K562 (cell line): Measurements from ENCODE around the gene NEDD4L. TPM values are rescaled to one million over a fixed set of nuclear protein-coding genes. Genes with fewer than 3 reads are reported as not detected.

ENCODE experiments used
- ATAC-seq: fragments of 200-7000 bp; cut with Tn5 transposase; 3 replicates; pipeline ENCODE4 v1.9.1; 2020; ENCODE audit warnings: moderate library complexity
- BruUV-seq: library from RNA; stranded (reverse); fragments of 400-500 nt; replicated peaks from 2 replicates; lab custom pipeline; 2021; lab: Mats Ljungman, UMichigan
- CTCF ChIA-PET: fragments of 300-600 bp; formaldehyde crosslinking; extraction: SDS; loops from one replicate; lab custom pipeline; 2021; ENCODE audit warnings: low intra/inter-chr PET ratio; lab: Yijun Ruan, JAX
- POLR2A ChIA-PET: fragments of 300-600, 350-650 bp; sonication (Branson Sonifier 250); formaldehyde crosslinking; extraction: SDS; loops from one replicate; lab custom pipeline; 2021; ENCODE audit warnings: antibody characterized with exemption, inconsistent platforms; lab: Yijun Ruan, JAX
- DNase-seq, 4 experiments: peaks; one replicate each; pipeline versions ENCODE4 v3.0.0 to v3.0.0-alpha.2; 2011 to 2018; ENCODE audit warnings: low spot score in 3 of 4, mixed read lengths in 3 of 4; ENCODE audit errors: extremely low read depth in 1 of 4
- FAIRE-seq: peaks from 2 replicates; lab custom pipeline; 2011; peaks lifted over from hg19 to GRCh38; lab: Jason Lieb, UNC
- H2AFZ ChIP-seq: 2 replicates; pipeline ENCODE4 v1.6.0; 2011; ENCODE audit warnings: low read depth, low read length, control low read depth, inconsistent platforms
- H3K27ac ChIP-seq: fragments of 200-600 bp; 3 replicates; pipeline ENCODE4 v1.8.0; 2011; ENCODE audit warnings: low read depth, mild to moderate bottlenecking, control low read depth, inconsistent platforms, low read length, moderate library complexity, mixed read lengths; ENCODE audit errors: extremely low read depth
- H3K27me3 ChIP-seq, 2 experiments: fragments of 300-600 bp in 1 of 2; 2 replicates in 1 of 2; 3 replicates in 1 of 2; pipeline versions ENCODE4 v1.6.0 to v1.8.0; 2011; ENCODE audit warnings: inconsistent platforms in 2 of 2, low read length in 2 of 2, mild to moderate bottlenecking in 1 of 2, mixed read lengths in 1 of 2, moderate library complexity in 1 of 2; ENCODE audit not compliant: control insufficient read depth in 2 of 2, insufficient read depth in 2 of 2
- H3K36me3 ChIP-seq: fragments of 300-600 bp; 3 replicates; pipeline ENCODE4 v1.8.0; 2011; ENCODE audit warnings: mild to moderate bottlenecking, low read length, inconsistent platforms; ENCODE audit not compliant: control insufficient read depth, insufficient read depth
- H3K4me1 ChIP-seq, 2 experiments: fragments of 200-600 bp in 1 of 2; replicated peaks in 1 of 2; 2 replicates in 1 of 2; 3 replicates in 1 of 2; pipeline versions ENCODE4 v1.5.1 to v1.8.0; 2011; ENCODE audit warnings: inconsistent platforms in 2 of 2, low read length in 2 of 2, mild to moderate bottlenecking in 1 of 2, mixed read lengths in 1 of 2, moderate library complexity in 1 of 2; ENCODE audit not compliant: control insufficient read depth in 2 of 2, insufficient read depth in 2 of 2
- H3K4me2 ChIP-seq: 2 replicates; pipeline ENCODE4 v1.6.1; 2011; ENCODE audit warnings: low read length, control low read depth, inconsistent platforms, mixed read lengths; ENCODE audit not compliant: insufficient read depth
- H3K4me3 ChIP-seq: fragments of 200-600 bp; sonication (generic), shearing (Covaris generic); 2 replicates; pipeline ENCODE4 v1.5.1; 2016; ENCODE audit warnings: control low read depth, inconsistent platforms
- H3K79me2 ChIP-seq: fragments of 200-600 bp; 3 replicates; pipeline ENCODE4 v1.8.0; 2011; ENCODE audit warnings: low read length, inconsistent platforms; ENCODE audit not compliant: control insufficient read depth, insufficient read depth
- H3K9ac ChIP-seq, 2 experiments: 2 replicates each; pipeline versions ENCODE4 v1.6.0 to v1.6.1; 2011; ENCODE audit warnings: low read depth in 2 of 2, low read length in 2 of 2, control low read depth in 1 of 2, inconsistent platforms in 1 of 2, mild to moderate bottlenecking in 1 of 2, mixed read lengths in 1 of 2; ENCODE audit not compliant: insufficient read depth in 1 of 2
- H3K9me1 ChIP-seq: one replicate; pipeline ENCODE4 v1.6.0; 2011; ENCODE audit warnings: inconsistent platforms, mild to moderate bottlenecking, low read length, moderate library complexity; ENCODE audit not compliant: control insufficient read depth, insufficient read depth
- H3K9me3 ChIP-seq: replicated peaks from 2 replicates; pipeline ENCODE4 v1.5.1; 2011; ENCODE audit warnings: low read depth, low read length, inconsistent platforms; ENCODE audit not compliant: control insufficient read depth, insufficient read depth
- H4K20me1 ChIP-seq: replicated peaks from 2 replicates; pipeline ENCODE4 v1.6.1; 2011; ENCODE audit warnings: low read length, inconsistent platforms, mixed read lengths; ENCODE audit not compliant: control insufficient read depth, insufficient read depth
- HDGF ChIP-seq: fragments of 450-650 bp; IDR thresholded peaks from 2 replicates; pipeline ENCODE4 v1.6.1; 2016
- HNRNPLL ChIP-seq: fragments of 200-400 bp; formaldehyde crosslinking; IDR thresholded peaks from 2 replicates; pipeline ENCODE4 v1.6.1; 2017; ENCODE audit warnings: low read length, low read depth, mild to moderate bottlenecking; ENCODE audit not compliant: poor library complexity, severe bottlenecking
- PRDM10 ChIP-seq: fragments of 450-650 bp; IDR thresholded peaks from 2 replicates; pipeline ENCODE4 v1.6.1; 2018; ENCODE audit not compliant: partially characterized antibody
- RBM14 ChIP-seq: fragments of 200-400 bp; formaldehyde crosslinking; IDR thresholded peaks from 2 replicates; pipeline ENCODE4 v1.6.1; 2018; ENCODE audit warnings: low read depth, mild to moderate bottlenecking, low read length, moderate library complexity, borderline replicate concordance; ENCODE audit not compliant: insufficient read depth
- WGBS: fragments of 100-300 bp; shearing (Covaris generic); methylation state at CpG from one replicate; pipeline ENCODE4 v1.1.6; 2016; ENCODE audit warnings: low coverage, mixed read lengths; ENCODE audit not compliant: insufficient coverage; ENCODE audit errors: missing lambda C conversion rate; 5-methylcytosine and 5-hydroxymethylcytosine counted together
- in situ Hi-C: fragments of 300-500 bp; cut with MboI; formaldehyde crosslinking; loops from 4 replicates; pipeline ENCODE4 v1.15.0; 2018; ENCODE audit warnings: inconsistent platforms, mixed read lengths
- intact Hi-C: fragments of 100-400 bp; cut with micrococcal nuclease; formaldehyde crosslinking; loops from 2 replicates; pipeline ENCODE4 v1.14.2; 2022
- polyA plus RNA-seq, 8 experiments: library from polyadenylated mRNA; depleted of rRNA in 4 of 8; stranded (reverse) in 5 of 8; unstranded in 3 of 8; fragments of >200 nt; fragmentation: Nextera tagmentation in 2 of 8; fragmentation: Illumina TruSeq in 1 of 8; extraction: Ambion mirVana in 2 of 8; extraction: Trizol in 1 of 8; gene quantifications; 2 replicates each; pipeline versions ENCODE4 v1.2.1 to v1.2.3, GENCODE V29; 2011 to 2014; ENCODE audit warnings: inconsistent platforms in 1 of 8, missing spikeins in 1 of 8
- total RNA-seq, 7 experiments: library from RNA; depleted of rRNA in 6 of 7; stranded (reverse); fragments of >200 nt in 6 of 7; fragmentation: Illumina TruSeq in 2 of 7; extraction: Trizol in 2 of 7; gene quantifications; 2 replicates each; pipeline versions ENCODE4 v1.2.1 to v1.2.3, GENCODE V29; 2011 to 2021; ENCODE audit warnings: low replicate concordance in 1 of 7

The NEDD4L gene
- total and polyA plus RNA-seq, 9 of the 15 experiments (the other 6 are each of a cell fraction or from before 2014, with no cell fraction given): 8.1 to 33.4 (median 19.9) TPM

- TF ChIP-seq HNRNPLL: no peak
- no peak for TF ChIP-seq HDGF
- no peak for TF ChIP-seq PRDM10
- TF ChIP-seq RBM14: no peak
- H3K27me3 ChIP-seq: no peaks in the 10 kb centered on the region
- H3K9me3 ChIP-seq: no peaks in the 10 kb centered on the region
- ATAC-seq (no peak), DNase-seq (no peak), FAIRE-seq (no peak)
- 62% methylated on average over 5 of the region's 5 CpGs for WGBS
- H3K4me3 ChIP-seq: no peak overlapping the region
- intact Hi-C loops: no loop called here
- BruUV-seq: no TSS peak
- H3K36me3 ChIP-seq: no peaks in the 10 kb centered on the region
- H3K9ac ChIP-seq: no peak overlapping the region
- H3K27ac ChIP-seq: no peak overlapping the region
- no peak overlapping the region for H3K4me2 ChIP-seq
- H3K9me1 ChIP-seq: no peaks in the 10 kb centered on the region
- H3K79me2 ChIP-seq: no peaks in the 10 kb centered on the region
- ChIA-PET POLR2A (no interaction called here), CTCF (no interaction called here)
- in situ Hi-C loops: no loop called here
- no peak overlapping the region for H2AFZ ChIP-seq
- H4K20me1 ChIP-seq: no peaks in the 10 kb centered on the region; the same call in none of the 2 replicates
- no peaks in the 10 kb centered on the region; a peak in 2 of 5 replicates for H3K4me1 ChIP-seq
Observed at GRCh38 chr18:58243401-58243800, 199.4 kb downstream of the NEDD4L start.
